Central memory CD4-positive, alpha-beta T cell (primary cell): ENCODE measurements around the gene TMEM31.

Source experiments
- DNase-seq: peaks from one replicate; pipeline ENCODE4 v3.0.0; 2022
- total RNA-seq, 3 experiments: gene quantifications; one replicate each; lab custom pipeline; 2026; lab: John Stamatoyannopoulos, UW

The TMEM31 gene
- 0 to 0.05 (median 0.04) reads per million in 3 experiments for total RNA-seq

GRCh38 chrX:103710609-103711008, at the start of gene TMEM31:
TSS of gene TMEM31 (plus strand) at chrX:103710909. CDS start at chrX:103712259, 1,350 bp downstream.
- no peak for DNase-seq

GRCh38 chrX:103663981-103664762, 46.5 kb upstream of the TMEM31 start:
- no peak for DNase-seq

GRCh38 chrX:103666202-103667107, 44.3 kb upstream of the TMEM31 start:
- DNase-seq = no peak

DNA sequence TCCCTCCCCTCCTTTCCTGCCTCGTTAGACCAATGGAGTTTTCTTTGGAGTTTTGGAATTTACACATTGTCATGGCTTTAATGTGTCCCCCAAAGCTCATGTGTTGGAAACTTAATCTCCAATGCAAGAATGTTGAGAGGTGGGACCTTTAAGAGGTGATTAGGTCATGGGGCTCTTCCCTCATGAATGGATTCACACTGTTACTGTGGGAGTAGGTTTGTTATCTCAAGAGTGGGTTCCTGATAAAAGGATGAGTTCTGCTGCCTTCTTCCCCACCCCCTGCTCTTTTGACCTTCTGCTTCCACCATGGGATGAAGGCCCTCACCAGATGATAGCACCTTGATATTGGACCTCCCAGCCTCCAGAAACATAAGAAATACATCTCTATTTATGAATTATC, 41.0 kb upstream of the TMEM31 start:
- no peak for DNase-seq

DNA sequence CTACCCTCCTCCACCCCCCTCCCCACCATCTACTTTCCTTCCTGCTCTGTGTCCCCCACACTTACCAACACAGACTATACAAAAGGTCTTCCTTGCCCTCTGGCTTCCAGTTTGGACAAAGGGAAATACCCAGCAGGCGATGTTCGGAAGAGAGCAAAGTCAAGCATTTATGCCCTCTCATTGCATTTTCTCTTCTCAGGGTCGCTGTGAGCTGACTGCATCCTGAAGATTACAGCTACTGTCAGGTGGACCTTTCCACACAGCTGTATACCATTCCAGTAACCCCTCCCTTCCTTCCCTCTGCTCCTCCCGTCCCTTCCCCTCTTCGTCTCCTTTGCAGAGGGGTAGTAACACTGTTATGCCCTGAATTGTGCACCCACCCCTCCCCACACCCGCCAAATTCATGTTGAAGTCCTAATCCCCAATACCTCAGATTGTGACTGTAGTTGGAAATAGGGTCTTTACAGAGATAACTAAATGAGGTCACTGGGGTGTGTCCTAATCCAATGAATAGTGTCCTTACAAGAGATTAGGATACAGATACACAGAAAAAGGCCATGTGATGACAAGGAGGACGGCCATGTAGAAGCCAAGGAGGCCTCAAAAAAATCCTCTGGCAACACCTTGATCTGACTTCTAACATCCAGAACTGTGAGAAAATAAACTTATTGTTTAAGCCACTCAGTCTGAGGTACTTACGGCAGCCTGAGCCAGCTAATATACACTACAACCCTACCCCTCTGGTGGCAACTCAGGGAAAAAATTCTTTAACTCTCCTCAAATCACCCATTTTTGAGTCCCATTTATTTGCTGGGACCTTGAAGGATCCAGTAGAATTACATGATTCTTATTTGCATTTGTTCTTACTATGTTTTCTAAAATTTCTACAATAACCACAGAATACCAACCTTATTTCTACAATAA, 35.9 kb upstream of the TMEM31 start:
- DNase-seq = no peak

DNA sequence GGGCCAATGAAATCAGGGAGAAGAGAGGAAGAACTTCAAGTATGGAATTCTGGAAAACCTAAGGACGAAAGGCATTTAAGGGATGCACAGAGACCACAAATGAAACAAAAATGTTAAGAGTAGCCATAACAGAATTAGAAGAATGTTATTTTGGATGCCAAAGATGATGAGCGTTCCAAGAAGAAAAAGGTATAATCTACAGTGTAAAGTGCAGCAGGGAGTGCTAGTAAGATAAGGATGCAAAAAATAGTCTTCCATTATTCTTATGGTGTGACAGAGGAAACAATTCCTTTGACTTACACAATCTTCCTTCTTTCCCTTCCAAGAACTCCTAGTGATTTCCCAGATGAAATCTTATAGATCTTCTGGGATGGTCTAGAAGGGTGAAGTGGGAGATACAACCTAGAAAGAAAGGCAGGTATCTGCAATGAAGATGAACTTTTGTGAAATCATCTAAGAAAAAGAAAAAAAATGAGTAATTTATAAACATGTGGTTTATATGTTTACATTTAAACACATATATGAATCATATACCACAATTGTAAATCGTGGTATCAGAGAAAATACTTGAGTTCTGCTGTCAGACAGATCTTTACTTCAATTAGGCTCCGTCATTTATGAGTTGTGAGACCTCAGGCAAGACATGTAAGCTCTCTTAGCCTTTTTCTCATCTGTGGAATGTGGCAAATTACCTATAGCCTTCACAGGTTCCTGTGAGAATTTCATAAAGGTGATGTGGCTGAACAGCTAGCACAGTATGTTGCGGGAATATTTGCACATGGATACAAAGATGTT, 32.3 kb upstream of the TMEM31 start:
- no peak for DNase-seq

DNA sequence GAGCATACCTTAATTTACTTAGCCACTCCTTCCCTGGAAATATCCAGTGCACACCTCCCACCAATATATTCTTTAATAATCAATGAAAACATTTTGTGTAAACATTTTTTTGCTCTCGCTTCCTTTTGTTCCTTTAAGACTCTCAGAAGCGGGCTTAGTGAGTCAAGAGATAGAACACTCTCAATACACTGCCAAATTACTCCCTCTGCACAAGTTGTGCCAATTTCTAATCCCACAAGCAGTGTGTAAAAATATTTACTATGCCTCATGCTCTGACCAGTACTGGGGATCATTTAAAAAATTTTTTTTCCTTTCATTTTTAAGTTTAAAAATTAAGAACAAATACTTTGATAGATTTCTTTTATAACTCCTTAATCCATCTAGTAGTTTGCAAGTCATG, 29.3 kb upstream of the TMEM31 start:
- DNase-seq = no peak

- DNase-seq = no peak
These were observed 25.3 kb upstream of the TMEM31 start for GRCh38 chrX:103685396-103685795.

GRCh38 chrX:103686199-103687072, 24.3 kb upstream of the TMEM31 start, which contains the start of gene MORF4L2:
TSS of gene MORF4L2 (minus strand) at chrX:103686699. CDS start at chrX:103677027, 9,672 bp downstream.
- DNase-seq = peak; percentile 93

DNA sequence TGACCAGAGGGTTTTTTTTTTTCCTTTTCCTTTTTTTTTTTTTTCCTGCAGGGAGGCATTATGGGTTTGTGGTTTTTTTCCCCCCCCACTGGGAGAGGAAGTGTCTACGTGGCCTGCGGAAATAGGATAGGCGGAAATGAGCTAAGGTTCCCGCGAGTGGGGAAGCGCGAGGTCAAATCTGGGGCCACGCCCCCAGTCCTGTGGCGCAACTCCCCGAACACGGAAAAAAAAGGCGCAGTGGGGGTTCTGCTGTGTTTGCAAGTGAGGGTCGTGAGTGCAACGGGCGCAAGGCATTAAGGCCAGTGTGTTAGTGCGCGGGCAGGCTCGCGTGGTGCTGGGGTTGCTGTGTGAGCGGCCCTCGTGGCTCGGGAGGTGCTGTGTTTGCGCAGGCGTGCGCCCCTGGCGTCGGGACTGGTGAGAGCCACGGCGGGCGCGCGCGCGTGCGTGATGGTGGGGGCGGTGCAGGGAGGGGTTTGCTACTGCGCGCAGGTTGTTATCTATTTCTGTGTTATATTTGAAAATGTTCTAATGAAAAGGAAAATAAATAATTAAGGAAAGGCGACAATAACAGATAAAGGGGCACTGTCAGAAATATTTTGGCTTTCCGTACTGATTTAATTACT, 23.5 kb upstream of the TMEM31 start:
- DNase-seq = peak; percentile 88

DNA sequence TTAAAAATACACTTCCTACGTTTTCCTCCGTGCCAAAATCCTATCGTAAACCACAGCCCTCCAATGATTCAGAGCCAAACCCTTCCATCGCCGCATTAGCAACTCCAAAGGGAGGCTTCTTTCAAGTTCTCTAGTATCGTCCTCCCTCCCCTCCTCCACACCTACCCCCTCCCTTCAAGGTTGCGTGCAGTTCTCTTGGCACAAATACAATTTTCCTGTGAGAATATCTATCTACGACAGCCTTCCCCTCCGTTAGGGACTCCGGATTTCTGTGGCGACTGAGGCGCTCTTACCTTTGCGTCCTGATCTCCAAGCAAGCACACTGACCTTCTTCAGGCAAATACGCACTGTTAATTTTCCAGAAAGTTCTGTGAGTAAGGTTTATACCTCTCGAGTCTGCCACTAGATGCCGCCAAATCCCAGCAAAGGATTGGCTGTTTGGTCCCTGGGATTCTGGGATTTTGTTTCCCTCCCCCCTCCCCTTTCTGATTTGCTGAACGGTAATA, 23.0 kb upstream of the TMEM31 start:
- peak; percentile 36 for DNase-seq

GRCh38 chrX:103688946-103689345, 21.8 kb upstream of the TMEM31 start:
- DNase-seq = peak; percentile 21

- DNase-seq = no peak
These were observed 19.6 kb upstream of the TMEM31 start for GRCh38 chrX:103691059-103691458.

GRCh38 chrX:103697687-103698086, 13.0 kb upstream of the TMEM31 start:
- DNase-seq = no peak

DNA sequence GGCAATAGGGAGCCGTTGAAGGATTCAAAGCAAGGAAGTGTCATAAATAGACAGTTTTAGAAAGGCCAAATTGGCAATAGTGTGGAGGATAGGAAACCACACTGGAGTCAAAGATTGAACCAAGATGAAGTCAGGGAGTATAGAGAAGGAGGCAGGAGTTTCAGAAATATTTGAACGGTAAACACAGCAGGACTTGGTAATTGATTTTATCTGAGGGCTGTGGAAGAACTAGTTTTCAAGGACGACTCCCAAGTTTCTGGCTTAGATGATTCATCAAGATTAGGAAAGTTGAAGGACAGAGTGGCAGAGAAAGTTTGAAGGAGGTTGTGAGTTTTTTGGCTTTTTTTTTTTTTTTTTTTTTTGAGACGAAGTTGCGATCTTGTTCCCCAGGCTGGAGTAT, 11.5 kb upstream of the TMEM31 start:
- DNase-seq = no peak

DNA sequence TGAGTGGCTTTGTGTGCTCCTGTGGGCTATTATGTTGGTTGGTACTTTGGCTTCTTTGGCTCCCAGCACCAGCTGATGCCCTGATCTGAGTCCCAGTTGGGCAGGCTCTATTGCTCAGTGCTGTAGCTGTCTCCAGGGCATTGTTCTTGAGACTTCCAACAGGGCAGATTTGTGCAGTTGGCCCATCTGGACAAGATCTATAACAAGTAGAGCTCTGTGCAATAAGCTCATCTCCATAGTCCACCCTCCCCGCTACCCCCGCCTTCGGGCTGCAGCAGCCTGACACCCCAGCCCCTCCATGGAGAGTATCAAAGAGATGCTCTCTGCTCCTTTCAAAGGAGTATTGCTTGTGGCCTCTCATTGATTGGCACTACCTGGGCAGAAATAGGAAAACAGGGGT, 5.8 kb upstream of the TMEM31 start:
- no peak for DNase-seq

DNA sequence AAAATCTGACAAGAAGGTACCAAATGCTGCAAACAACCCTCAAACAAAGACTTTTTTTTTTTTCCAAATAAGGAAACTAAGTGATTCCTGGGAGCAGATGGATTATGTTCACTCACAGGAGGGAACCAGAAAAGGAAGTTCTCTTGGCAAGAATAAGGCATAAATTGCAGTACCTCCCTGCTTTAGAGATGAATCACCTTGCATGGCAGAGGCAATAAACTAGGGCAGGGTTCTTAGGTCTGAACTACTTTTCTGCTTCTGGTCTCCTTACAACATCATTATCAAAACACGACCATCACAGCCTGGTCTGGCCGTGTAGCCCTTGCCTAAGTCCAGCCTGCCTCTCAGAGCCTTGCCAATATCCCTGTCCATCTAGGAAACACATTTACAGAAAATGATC, 6.3 kb downstream of the TMEM31 start:
- DNase-seq = no peak

GRCh38 chrX:103718120-103718519, 7.4 kb downstream of the TMEM31 start:
- DNase-seq = no peak

- DNase-seq = no peak
These were observed 11.8 kb downstream of the TMEM31 start for GRCh38 chrX:103722505-103722904.

DNA sequence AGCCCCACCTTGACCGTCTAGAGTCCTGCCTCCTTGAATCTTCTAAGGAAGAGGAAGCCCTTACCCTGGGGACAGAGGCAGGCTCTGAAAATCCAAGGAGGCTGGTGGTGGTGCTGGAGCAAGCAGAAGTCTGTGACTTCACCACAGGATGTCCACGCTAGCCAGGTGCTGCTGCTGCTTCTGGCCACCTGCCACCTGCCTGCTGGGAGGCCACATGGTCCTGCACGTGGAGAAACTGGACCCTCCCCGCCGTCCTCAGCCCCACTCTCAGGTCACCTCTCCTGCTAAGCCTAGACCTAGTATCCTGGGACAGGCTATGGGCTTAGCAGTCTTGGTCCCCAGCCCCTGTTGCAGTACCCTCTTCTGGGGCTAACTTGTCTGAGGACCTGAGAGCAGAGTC, 15.8 kb downstream of the TMEM31 start:
- DNase-seq = no peak
